GDM1 (cell line): ENCODE data around the gene PSMB8.
"Not testable (repeated sequence)": the region's sequence is repeated elsewhere in the genome, so short reads cannot be mapped to it uniquely, and the experiment has no call there.

Experiments used
- DNase-seq: peaks from one replicate; lab custom pipeline; 2025; lab: John Stamatoyannopoulos, UW

PSMB8 gene

GRCh38 chr6:32843979-32844838, at the start of gene PSMB8:
Gene PSMB8 (minus strand): TSS chr6:32844047. CDS start chr6:32843996, 51 bp downstream.
- DNase-seq: peak; percentile 87

- no peak for DNase-seq
These were observed 47.0 kb upstream of the PSMB8 start for GRCh38 chr6:32890831-32891230.

- no peak for DNase-seq
These were observed 45.7 kb upstream of the PSMB8 start for GRCh38 chr6:32889533-32889932.

- DNase-seq: no peak
These were observed 44.7 kb upstream of the PSMB8 start for GRCh38 chr6:32888576-32888975.

- DNase-seq: no peak
These were observed 43.8 kb upstream of the PSMB8 start for GRCh38 chr6:32887616-32888015.

GRCh38 chr6:32886681-32887383, 43.0 kb upstream of the PSMB8 start:
- no peak for DNase-seq

GRCh38 chr6:32885698-32886286, 41.9 kb upstream of the PSMB8 start:
- DNase-seq: peak; percentile 25

- DNase-seq: no peak
These were observed 39.9 kb upstream of the PSMB8 start for GRCh38 chr6:32883789-32884188.

- DNase-seq: no peak
These were observed 39.0 kb upstream of the PSMB8 start for GRCh38 chr6:32882879-32883250.

- not testable (repeated sequence) for DNase-seq
These were observed 37.1 kb upstream of the PSMB8 start for GRCh38 chr6:32880962-32881361.

GRCh38 chr6:32879691-32880090, 35.8 kb upstream of the PSMB8 start:
- no peak for DNase-seq

- no peak for DNase-seq
These were observed 32.8 kb upstream of the PSMB8 start for GRCh38 chr6:32876603-32877002.

- DNase-seq: not testable (repeated sequence)
These were observed 30.1 kb upstream of the PSMB8 start for GRCh38 chr6:32873947-32874346.

- peak; percentile 55 for DNase-seq
These were observed 24.5 kb upstream of the PSMB8 start for GRCh38 chr6:32868257-32868788.

GRCh38 chr6:32867554-32868256, 23.9 kb upstream of the PSMB8 start:
- DNase-seq: no peak

GRCh38 chr6:32867022-32867477, 23.2 kb upstream of the PSMB8 start:
- no peak for DNase-seq

GRCh38 chr6:32865724-32866443, 22.0 kb upstream of the PSMB8 start:
- no peak for DNase-seq

- no peak for DNase-seq
These were observed 18.9 kb upstream of the PSMB8 start for GRCh38 chr6:32862725-32863124.

GRCh38 chr6:32860674-32861073, 16.8 kb upstream of the PSMB8 start:
- DNase-seq: no peak

- DNase-seq: no peak
These were observed 14.3 kb upstream of the PSMB8 start for GRCh38 chr6:32858194-32858593.
